ENCODE data around the gene ZBTB7B. TPM values are rescaled to one million over a fixed set of nuclear protein-coding genes. Genes with fewer than 3 reads are reported as not detected.
A peak's percentile ranks its signal among the peaks of the same experiment; 100 is the strongest.

The ZBTB7B gene
- total and polyA plus RNA-seq, 9 of the 15 experiments (the other 6 are each of a cell fraction or from before 2014, with no cell fraction given), result 0.04 to 46.5 (median 15.2) TPM

GRCh38 chr1:155063550-155064110 is 61.0 kb downstream of the ZBTB7B start, which contains the start of gene EFNA4 (continued):
- TF ChIP-seq YY1 (IDR thresholded peaks at IDR 0.05; ENCODE audit: borderline replicate concordance in 1 of 3, control insufficient read depth in 1 of 3, extremely low read depth in 1 of 3, insufficient read depth in 3 of 3, insufficient read length in 1 of 3, insufficient replicate concordance in 2 of 3, low read depth in 1 of 3, low read length in 2 of 3), result no peak
- TF ChIP-seq SAP30 (IDR thresholded peaks at IDR 0.05; ENCODE audit: borderline replicate concordance, insufficient read depth, low read depth, low read length, poor library complexity, severe bottlenecking), result no peak
- TF ChIP-seq PHF8 (IDR thresholded peaks at IDR 0.05; ENCODE audit: borderline replicate concordance, low read length), result peak; percentile 80; the same call in 1 of the 2 replicates
- peak; percentile 71 for TF ChIP-seq FOXJ2 (tag; IDR thresholded peaks at IDR 0.05)
- TF ChIP-seq TAL1 (IDR thresholded peaks at IDR 0.05), result no peak
- TF ChIP-seq POU5F1 (IDR thresholded peaks at IDR 0.05; ENCODE audit: borderline replicate concordance, low read depth, low read length, partially characterized antibody), result no peak
- no peak for TF ChIP-seq ELF4 (CRISPR knock-in tag; IDR thresholded peaks at IDR 0.05)
- no peak for TF ChIP-seq PRMT5 (CRISPR knock-in tag; IDR thresholded peaks at IDR 0.05)
- TF ChIP-seq PHTF2 (CRISPR knock-in tag; IDR thresholded peaks at IDR 0.05), result no peak
- no peak for TF ChIP-seq ZNF507 (tag; conservative IDR thresholded peaks at IDR 0.05)
- no peak for TF ChIP-seq DACH1 (IDR thresholded peaks at IDR 0.05; ENCODE audit: partially characterized antibody)
- TF ChIP-seq ZNF143 (CRISPR knock-in tag; IDR thresholded peaks at IDR 0.05), result no peak

Measured in K562 (cell line).